Measurements from ENCODE around the gene PLEK.

DNA sequence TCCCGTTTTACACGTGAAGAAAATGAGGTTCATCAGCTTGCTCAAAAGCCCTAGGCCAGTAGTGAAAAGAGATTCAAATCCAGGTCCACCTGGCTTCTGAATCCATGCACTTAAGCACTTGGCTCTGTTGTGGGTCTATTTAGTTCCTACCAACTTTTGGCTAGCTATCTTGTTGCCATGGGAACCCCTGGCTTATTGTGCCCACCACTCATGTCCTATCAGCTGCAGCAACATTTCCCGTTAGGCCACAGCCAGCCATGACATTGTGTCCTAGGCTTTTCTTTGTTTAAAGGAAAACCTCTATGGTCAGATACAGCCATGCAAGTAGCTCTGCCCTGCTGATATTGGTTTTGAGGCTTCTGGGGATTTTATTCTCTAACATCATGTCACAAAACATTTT is 49.8 kb downstream of the PLEK start:
- TF ChIP-seq CTCF (IDR thresholded peaks at IDR 0.05), result no peak
- TF ChIP-seq POLR2A (IDR thresholded peaks at IDR 0.05), result no peak
